Measurements from ENCODE around the gene UBXN11.
"Not testable (repeated sequence)": the region's sequence is repeated elsewhere in the genome, so short reads cannot be mapped to it uniquely, and the experiment has no call there.

DNA sequence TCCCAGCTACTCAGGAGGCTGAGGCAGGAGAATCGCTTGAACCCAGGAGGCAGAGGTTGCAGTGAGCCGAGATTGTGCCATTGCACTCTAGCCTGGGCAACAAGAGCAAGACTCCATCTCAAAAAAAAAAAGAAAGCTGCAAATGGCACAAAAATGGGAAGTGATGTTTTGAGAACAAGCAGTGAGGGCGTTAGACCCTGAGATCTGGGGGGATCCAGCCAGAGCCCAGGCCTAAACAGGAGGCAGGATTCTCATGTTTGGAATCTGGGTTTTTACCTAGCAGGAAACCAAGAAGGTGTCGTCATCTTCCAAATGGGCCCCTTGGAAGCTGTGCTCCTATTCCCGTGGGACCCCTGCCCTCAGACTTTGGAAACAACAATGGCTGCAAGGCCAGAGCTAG, 13.7 kb downstream of the UBXN11 start:
- TF ChIP-seq, protein P1, sequence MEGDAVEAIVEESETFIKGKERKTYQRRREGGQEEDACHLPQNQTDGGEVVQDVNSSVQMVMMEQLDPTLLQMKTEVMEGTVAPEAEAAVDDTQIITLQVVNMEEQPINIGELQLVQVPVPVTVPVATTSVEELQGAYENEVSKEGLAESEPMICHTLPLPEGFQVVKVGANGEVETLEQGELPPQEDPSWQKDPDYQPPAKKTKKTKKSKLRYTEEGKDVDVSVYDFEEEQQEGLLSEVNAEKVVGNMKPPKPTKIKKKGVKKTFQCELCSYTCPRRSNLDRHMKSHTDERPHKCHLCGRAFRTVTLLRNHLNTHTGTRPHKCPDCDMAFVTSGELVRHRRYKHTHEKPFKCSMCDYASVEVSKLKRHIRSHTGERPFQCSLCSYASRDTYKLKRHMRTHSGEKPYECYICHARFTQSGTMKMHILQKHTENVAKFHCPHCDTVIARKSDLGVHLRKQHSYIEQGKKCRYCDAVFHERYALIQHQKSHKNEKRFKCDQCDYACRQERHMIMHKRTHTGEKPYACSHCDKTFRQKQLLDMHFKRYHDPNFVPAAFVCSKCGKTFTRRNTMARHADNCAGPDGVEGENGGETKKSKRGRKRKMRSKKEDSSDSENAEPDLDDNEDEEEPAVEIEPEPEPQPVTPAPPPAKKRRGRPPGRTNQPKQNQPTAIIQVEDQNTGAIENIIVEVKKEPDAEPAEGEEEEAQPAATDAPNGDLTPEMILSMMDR (IDR thresholded peaks at IDR 0.05) = not testable (repeated sequence)
- TF ChIP-seq POLR2AphosphoS5 (IDR thresholded peaks at IDR 0.05; ENCODE audit: insufficient read depth in 1 of 2, low read depth in 1 of 2); POLR2A (IDR thresholded peaks at IDR 0.05): not testable (repeated sequence)
